ENCODE results near the gene ZDHHC8.

The ZDHHC8 gene

GRCh38 chr22:20196094-20196842 lies 64.7 kb downstream of the ZDHHC8 start:
- TF ChIP-seq CTCF (IDR thresholded peaks at IDR 0.05; ENCODE audit: borderline replicate concordance, extremely low read depth, low read length, poor library complexity, severe bottlenecking) = no peak
- no peak for TF ChIP-seq EZH2 (IDR thresholded peaks at IDR 0.05; ENCODE audit: borderline replicate concordance, low read depth, low read length, severe bottlenecking)
- no peaks in the 10 kb centered on the region for H3K4me1 ChIP-seq (ENCODE audit: insufficient read depth, low read length)
- H3K9ac ChIP-seq (ENCODE audit: low read depth, low read length) = no peak overlapping the region
- DNase-seq = no peak
- H4K20me1 ChIP-seq (ENCODE audit: insufficient read depth, low read length) = no peaks in the 10 kb centered on the region
- H2AFZ ChIP-seq (ENCODE audit: low read depth, low read length) = no peak overlapping the region
- peaks cover 5% of the 10 kb centered on the region for H3K27me3 ChIP-seq (ENCODE audit: insufficient read depth, low read length, poor library complexity)
- no peak for ATAC-seq (ENCODE audit: insufficient read depth, low read depth)
- H3K4me2 ChIP-seq (ENCODE audit: insufficient read depth, low read length) = no peak overlapping the region
- no peak overlapping the region for H3K4me3 ChIP-seq (ENCODE audit: low read depth in 1 of 2, low read length in 2 of 2)
- no peaks in the 10 kb centered on the region for H3K9me3 ChIP-seq (ENCODE audit: insufficient read depth, low read length, severe bottlenecking)
- no peaks in the 10 kb centered on the region for H3K36me3 ChIP-seq (ENCODE audit: insufficient read depth, low read length)
- no peak overlapping the region for H3K27ac ChIP-seq (ENCODE audit: low read length)
- H3K79me2 ChIP-seq (ENCODE audit: insufficient read depth, low read length) = no peaks in the 10 kb centered on the region
